NCI-H1105 treated with DMSO at 0.1 percent for 48 hours (cell line): ENCODE measurements around the gene FYCO1.
A peak's percentile ranks its signal among the peaks of the same experiment; 100 is the strongest.

Experiments used
- DNase-seq: peaks from one replicate; lab custom pipeline; 2025; lab: John Stamatoyannopoulos, UW

The FYCO1 gene

GRCh38 chr3:45915518-45916231 is 79.9 kb downstream of the FYCO1 start:
- no peak for DNase-seq

- no peak for DNase-seq
Observed at GRCh38 chr3:45915059-45915439, 80.6 kb downstream of the FYCO1 start.

- DNase-seq, result no peak
Observed at GRCh38 chr3:45914362-45915058, 81.1 kb downstream of the FYCO1 start.

GRCh38 chr3:45912435-45912834 is 83.2 kb downstream of the FYCO1 start:
- DNase-seq, result no peak

- DNase-seq, result no peak
Observed at GRCh38 chr3:45911511-45912226, 84.0 kb downstream of the FYCO1 start.

GRCh38 chr3:45910892-45911291 is 84.7 kb downstream of the FYCO1 start:
- no peak for DNase-seq

GRCh38 chr3:45909542-45909941 is 86.1 kb downstream of the FYCO1 start:
- DNase-seq, result no peak

GRCh38 chr3:45908761-45909160 is 86.9 kb downstream of the FYCO1 start:
- DNase-seq, result no peak

GRCh38 chr3:45907769-45908705 is 87.6 kb downstream of the FYCO1 start:
- no peak for DNase-seq

- DNase-seq, result no peak
Observed at GRCh38 chr3:45906681-45907407, 88.8 kb downstream of the FYCO1 start.

- DNase-seq, result no peak
Observed at GRCh38 chr3:45905755-45906154, 89.9 kb downstream of the FYCO1 start.

- DNase-seq, result no peak
Observed at GRCh38 chr3:45904931-45905330, 90.7 kb downstream of the FYCO1 start.

GRCh38 chr3:45896956-45897355 is 98.7 kb downstream of the FYCO1 start:
- DNase-seq, result no peak

GRCh38 chr3:45895686-45896468 is 99.7 kb downstream of the FYCO1 start:
- DNase-seq, result peak; percentile 8

GRCh38 chr3:45894015-45894414 is 101.6 kb downstream of the FYCO1 start:
- DNase-seq, result no peak

- DNase-seq, result no peak
Observed at GRCh38 chr3:45892161-45892560, 103.5 kb downstream of the FYCO1 start.

GRCh38 chr3:45890405-45890804 is 105.2 kb downstream of the FYCO1 start:
- DNase-seq, result peak; percentile 22

- DNase-seq, result no peak
Observed at GRCh38 chr3:45889337-45889736, 106.3 kb downstream of the FYCO1 start.

- no peak for DNase-seq
Observed at GRCh38 chr3:45887759-45888511, 107.7 kb downstream of the FYCO1 start.

- no peak for DNase-seq
Observed at GRCh38 chr3:45887285-45887684, 108.3 kb downstream of the FYCO1 start.
